ENCODE data around the gene EPHA2. TPM values are rescaled to one million over a fixed set of nuclear protein-coding genes. Genes with fewer than 3 reads are reported as not detected.

Gene EPHA2
- total RNA-seq, 1 donor from 2014 or later = 211 TPM

DNA sequence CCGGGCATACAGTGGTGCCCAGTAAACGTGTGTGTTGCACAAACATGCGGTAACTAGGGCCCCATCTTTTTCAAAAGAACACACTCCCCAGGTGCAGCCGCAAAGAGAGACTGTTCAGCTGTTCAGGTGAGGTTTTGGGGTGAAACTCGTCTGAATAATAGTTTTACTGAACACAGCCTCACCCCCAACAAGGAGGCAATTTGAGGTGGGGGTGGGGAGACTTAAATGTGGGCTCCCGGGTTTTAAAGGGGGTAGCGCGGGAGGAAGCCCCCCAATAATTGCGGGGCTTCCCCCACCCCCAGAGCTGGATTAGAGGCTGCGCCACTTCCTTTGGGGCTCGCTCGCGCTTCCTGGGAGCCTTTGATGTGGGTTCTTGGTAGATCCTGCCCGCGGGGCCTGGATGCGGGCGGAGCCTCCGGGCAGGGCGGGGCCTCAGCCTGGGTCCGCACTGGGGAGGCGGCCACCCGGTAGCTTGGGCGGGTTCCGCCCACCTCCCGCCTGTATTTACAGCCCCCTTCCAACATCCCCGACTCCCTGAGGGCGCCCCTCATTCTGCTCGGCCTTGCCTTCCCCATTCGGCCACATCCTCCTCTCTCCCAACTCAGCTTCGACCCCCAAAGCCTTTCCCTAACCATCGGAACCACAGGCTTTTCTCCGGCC, 6.4 kb upstream of the EPHA2 start:
- no peak overlapping the region for H3K4me3 ChIP-seq (ENCODE audit: low read depth, low read length)
- no peaks in the 10 kb centered on the region for H3K27me3 ChIP-seq (ENCODE audit: control insufficient read depth, insufficient read depth, low read length)
- no peak for DNase-seq (ENCODE audit: low read depth)
- H3K36me3 ChIP-seq (ENCODE audit: control insufficient read depth, insufficient read depth, low read length) = no peaks in the 10 kb centered on the region
- TF ChIP-seq, protein P1, sequence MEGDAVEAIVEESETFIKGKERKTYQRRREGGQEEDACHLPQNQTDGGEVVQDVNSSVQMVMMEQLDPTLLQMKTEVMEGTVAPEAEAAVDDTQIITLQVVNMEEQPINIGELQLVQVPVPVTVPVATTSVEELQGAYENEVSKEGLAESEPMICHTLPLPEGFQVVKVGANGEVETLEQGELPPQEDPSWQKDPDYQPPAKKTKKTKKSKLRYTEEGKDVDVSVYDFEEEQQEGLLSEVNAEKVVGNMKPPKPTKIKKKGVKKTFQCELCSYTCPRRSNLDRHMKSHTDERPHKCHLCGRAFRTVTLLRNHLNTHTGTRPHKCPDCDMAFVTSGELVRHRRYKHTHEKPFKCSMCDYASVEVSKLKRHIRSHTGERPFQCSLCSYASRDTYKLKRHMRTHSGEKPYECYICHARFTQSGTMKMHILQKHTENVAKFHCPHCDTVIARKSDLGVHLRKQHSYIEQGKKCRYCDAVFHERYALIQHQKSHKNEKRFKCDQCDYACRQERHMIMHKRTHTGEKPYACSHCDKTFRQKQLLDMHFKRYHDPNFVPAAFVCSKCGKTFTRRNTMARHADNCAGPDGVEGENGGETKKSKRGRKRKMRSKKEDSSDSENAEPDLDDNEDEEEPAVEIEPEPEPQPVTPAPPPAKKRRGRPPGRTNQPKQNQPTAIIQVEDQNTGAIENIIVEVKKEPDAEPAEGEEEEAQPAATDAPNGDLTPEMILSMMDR (IDR thresholded peaks at IDR 0.05; ENCODE audit: insufficient read depth, low read length, poor library complexity, severe bottlenecking) = no peak

DNA sequence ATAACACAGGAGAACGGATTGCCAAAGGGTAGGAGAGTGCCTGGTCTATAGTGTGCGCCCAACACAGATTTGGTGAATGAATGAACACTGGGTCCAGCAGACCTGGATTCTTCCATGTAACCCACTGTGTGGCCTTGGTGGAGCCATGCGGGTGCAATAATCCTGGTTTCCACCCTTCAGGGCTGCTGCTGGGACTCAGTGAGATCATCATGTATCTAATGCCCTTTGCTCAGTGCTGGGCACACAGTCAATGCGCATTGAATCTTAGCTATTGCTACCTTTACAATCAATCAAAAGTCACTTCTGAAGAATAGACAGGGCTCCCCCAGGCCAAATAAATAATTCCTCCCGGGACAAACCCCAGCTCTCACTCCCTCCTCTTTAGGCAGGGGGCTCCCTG, 5.8 kb upstream of the EPHA2 start:
- TF ChIP-seq, protein P1 (IDR thresholded peaks at IDR 0.05; ENCODE audit: insufficient read depth, low read length, poor library complexity, severe bottlenecking) = no peak
- Histone ChIP-seq H3K36me3 (ENCODE audit: control insufficient read depth, insufficient read depth, low read length) (no peaks in the 10 kb centered on the region), H3K4me3 (ENCODE audit: low read depth, low read length) (no peak overlapping the region), H3K27me3 (ENCODE audit: control insufficient read depth, insufficient read depth, low read length) (no peaks in the 10 kb centered on the region)
- DNase-seq (ENCODE audit: low read depth) = no peak

DNA sequence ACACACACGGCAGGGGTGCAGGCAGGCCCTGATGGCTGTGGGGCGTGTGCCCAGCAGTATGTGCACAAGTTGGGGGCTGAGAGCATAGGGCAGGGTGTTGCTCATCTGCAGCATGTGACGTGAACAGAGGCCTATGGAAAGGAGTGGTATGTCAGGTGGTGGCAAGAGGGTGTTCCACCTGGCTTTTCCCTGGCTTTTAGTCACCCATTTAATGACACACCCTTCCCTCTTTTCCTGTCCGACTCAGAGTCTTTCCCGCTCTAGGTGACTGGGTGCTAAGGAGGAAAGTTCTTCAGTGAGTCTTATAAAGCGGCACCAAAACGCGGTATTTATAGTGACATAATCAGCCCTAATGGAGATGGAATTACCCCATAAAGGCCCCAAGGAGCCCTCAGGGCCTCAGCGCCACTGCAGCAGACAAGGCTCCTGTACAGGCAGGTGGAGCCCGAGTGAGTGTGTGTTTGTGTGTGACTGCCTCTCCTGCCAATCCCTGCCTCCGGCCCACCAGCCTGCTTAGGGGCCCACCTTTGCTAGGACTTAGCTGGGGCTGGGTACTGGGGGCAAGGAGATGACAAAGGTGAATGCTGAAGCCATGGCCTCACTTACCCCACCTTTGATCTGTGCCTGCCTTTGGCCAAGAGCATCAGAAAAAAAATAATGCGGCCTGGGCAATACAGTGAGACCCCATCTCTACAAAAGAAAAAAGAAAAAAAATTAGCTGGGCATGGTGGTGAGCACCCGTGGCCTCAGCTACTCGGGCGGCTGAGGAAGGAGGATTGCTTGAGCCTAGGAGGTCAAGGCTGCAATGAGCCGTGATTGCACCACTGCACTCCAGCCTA, 3.3 kb upstream of the EPHA2 start:
- H3K4me3 ChIP-seq (ENCODE audit: low read depth, low read length) = no peak overlapping the region
- DNase-seq (ENCODE audit: low read depth) = no peak

DNA sequence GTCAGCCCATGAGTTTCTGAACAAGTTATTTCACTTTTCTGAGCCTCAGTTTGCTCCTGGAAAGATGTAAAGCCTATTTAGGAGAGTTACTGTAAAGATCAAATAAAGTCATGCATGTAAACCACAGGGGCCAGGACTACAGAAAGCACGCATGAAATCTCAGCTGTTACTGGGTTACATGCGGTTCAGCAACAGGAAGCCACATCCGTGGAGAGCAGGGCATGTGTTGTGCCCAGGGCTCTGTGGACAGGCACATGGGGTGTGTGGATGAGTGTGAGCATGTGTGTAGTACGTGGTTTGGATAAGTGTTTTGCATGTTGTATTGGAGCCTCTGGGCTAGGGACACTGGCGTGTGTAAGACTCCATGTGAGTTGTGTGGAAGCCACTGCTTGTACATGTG, 2.2 kb upstream of the EPHA2 start:
- no peaks in the 10 kb centered on the region for H3K27me3 ChIP-seq (ENCODE audit: control insufficient read depth, insufficient read depth, low read length)
- TF ChIP-seq, protein P1 (IDR thresholded peaks at IDR 0.05; ENCODE audit: insufficient read depth, low read length, poor library complexity, severe bottlenecking) = no peak
- H3K36me3 ChIP-seq (ENCODE audit: control insufficient read depth, insufficient read depth, low read length) = no peaks in the 10 kb centered on the region
- no peak for DNase-seq (ENCODE audit: low read depth)
- H3K4me3 ChIP-seq (ENCODE audit: low read depth, low read length) = no peak overlapping the region

More for the DNA sequence above, 3.3 kb upstream of the EPHA2 start:
- TF ChIP-seq, protein P1 (IDR thresholded peaks at IDR 0.05; ENCODE audit: insufficient read depth, low read length, poor library complexity, severe bottlenecking) = no peak
- no peaks in the 10 kb centered on the region for H3K27me3 ChIP-seq (ENCODE audit: control insufficient read depth, insufficient read depth, low read length)
- H3K36me3 ChIP-seq (ENCODE audit: control insufficient read depth, insufficient read depth, low read length) = no peaks in the 10 kb centered on the region

DNA sequence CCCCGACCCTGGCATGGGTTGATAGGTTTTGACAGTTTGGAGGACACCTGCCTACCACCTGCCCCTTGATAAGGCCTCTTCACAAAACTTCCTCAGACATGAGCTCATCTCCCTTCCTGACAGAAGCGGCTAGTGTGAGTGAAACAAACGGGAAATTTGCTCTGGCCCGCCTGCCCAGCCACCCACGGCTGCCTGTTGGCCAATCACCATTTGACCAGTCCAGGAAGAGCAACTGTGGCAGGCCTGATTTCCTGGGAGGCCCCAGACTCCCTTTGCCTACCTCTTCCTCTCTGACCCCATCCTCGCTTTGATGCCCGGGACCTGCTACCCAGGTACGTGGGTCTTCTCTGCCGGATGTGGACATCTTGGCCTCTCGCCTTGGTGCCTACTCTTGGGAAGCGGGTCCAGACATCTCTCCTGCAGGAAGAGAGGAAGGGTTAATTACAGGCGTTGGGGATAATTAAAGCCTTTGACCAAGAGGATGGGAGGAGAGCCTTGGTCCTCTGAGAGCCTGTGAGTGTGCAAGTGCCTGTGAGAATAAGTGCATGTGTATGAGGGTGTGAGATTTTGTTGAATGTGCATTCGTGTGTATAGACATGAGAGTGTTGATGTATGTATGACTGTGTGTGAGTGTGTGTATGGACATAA, 1.1 kb upstream of the EPHA2 start:
- Histone ChIP-seq H3K36me3 (ENCODE audit: control insufficient read depth, insufficient read depth, low read length) (peaks cover 2% of the 10 kb centered on the region), H3K27me3 (ENCODE audit: control insufficient read depth, insufficient read depth, low read length) (no peaks in the 10 kb centered on the region), H3K4me3 (ENCODE audit: low read depth, low read length) (no peak overlapping the region)
- DNase-seq (ENCODE audit: low read depth) = no peak
- TF ChIP-seq, protein P1 (IDR thresholded peaks at IDR 0.05; ENCODE audit: insufficient read depth, low read length, poor library complexity, severe bottlenecking) = no peak
